Measurements from ENCODE around the gene NDUFA6. TPM values are rescaled to one million over a fixed set of nuclear protein-coding genes. Genes with fewer than 3 reads are reported as not detected.

Gene NDUFA6
- polyA plus RNA-seq, 3 donors: 42.9 to 167 (median 138) TPM

DNA sequence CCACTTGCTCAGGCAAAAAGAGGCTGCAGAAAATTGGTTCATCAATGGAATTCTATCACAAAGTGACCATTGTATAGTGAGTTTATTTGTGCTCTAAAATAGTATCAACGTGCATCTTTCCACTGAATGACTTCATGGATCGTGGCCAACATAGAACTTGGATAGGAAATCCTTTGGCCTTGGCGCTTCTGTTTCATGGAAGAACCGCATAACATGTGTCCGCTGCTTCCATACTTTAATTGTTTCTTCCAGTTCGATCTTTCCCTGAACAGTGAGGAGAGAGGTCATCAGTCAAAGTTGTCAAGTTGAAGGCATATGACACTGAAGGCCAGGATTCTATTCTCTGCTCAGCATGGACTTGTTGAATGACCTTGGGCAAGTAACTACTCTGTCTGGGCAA is 4.5 kb downstream of the NDUFA6 start:
- peaks cover 0 to 2% (median 0%) of the 10 kb centered on the region in 7 donors for H3K9me3 Mint-ChIP-seq
- no peak overlapping the region for H3K4me3 ChIP-seq (replicated peaks in 1 of 3; ENCODE audit: low read depth in 2 of 3, low read length in 3 of 3)
- H3K4me1 Mint-ChIP-seq: peaks cover 23% of the 10 kb centered on the region
- H3K27ac Mint-ChIP-seq: no peak overlapping the region
- 88% methylated on average over 1 of the region's 6 CpGs for WGBS (ENCODE audit: insufficient coverage)
- TF ChIP-seq, protein P1, sequence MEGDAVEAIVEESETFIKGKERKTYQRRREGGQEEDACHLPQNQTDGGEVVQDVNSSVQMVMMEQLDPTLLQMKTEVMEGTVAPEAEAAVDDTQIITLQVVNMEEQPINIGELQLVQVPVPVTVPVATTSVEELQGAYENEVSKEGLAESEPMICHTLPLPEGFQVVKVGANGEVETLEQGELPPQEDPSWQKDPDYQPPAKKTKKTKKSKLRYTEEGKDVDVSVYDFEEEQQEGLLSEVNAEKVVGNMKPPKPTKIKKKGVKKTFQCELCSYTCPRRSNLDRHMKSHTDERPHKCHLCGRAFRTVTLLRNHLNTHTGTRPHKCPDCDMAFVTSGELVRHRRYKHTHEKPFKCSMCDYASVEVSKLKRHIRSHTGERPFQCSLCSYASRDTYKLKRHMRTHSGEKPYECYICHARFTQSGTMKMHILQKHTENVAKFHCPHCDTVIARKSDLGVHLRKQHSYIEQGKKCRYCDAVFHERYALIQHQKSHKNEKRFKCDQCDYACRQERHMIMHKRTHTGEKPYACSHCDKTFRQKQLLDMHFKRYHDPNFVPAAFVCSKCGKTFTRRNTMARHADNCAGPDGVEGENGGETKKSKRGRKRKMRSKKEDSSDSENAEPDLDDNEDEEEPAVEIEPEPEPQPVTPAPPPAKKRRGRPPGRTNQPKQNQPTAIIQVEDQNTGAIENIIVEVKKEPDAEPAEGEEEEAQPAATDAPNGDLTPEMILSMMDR (IDR thresholded peaks at IDR 0.05): no peak
- H4K20me1 ChIP-seq (ENCODE audit: insufficient read depth, low read length): peaks cover 25% of the 10 kb centered on the region
- H3K27me3 ChIP-seq (ENCODE audit: control insufficient read depth in 2 of 2, insufficient read depth in 2 of 2, low read length in 2 of 2): no peaks in the 10 kb centered on the region
- peaks cover 39 to 65% of the 10 kb centered on the region in 2 donors for H3K36me3 ChIP-seq (replicated peaks in 1 of 2; ENCODE audit: control insufficient read depth in 1 of 2, insufficient read depth in 2 of 2, low read length in 2 of 2)
- H3K9me3 ChIP-seq (replicated peaks in 1 of 2; ENCODE audit: control insufficient read depth in 1 of 2, insufficient read depth in 1 of 2, low read length in 2 of 2): no peaks in the 10 kb centered on the region
- intact Hi-C loops (cut with micrococcal nuclease): no loop called here
- H2AFZ ChIP-seq (ENCODE audit: insufficient read depth, low read depth, low read length, poor library complexity, severe bottlenecking): no peak overlapping the region
- no peak for DNase-seq
- no peak overlapping the region for H3K4me3 Mint-ChIP-seq
- no peak overlapping the region for H3K9ac ChIP-seq (ENCODE audit: insufficient read depth, low read length, poor library complexity, severe bottlenecking)
- H3K36me3 Mint-ChIP-seq: peaks cover 53 to 60% of the 10 kb centered on the region in 2 donors
- peaks cover 9 to 26% of the 10 kb centered on the region in 2 donors for H3K4me1 ChIP-seq (ENCODE audit: control insufficient read depth in 1 of 2, insufficient read depth in 2 of 2, low read length in 2 of 2)
- H3K79me2 ChIP-seq (ENCODE audit: insufficient read depth, low read length): peaks cover 67% of the 10 kb centered on the region
- peak overlapping the region in 1 of 2 donors; percentile 48 for H3K27ac ChIP-seq (ENCODE audit: low read depth in 1 of 2, low read length in 2 of 2)
- no peaks in the 10 kb centered on the region for H3K27me3 Mint-ChIP-seq (ENCODE audit: low read depth in 3 of 3)
- no peak overlapping the region for H3K4me2 ChIP-seq (replicated peaks; ENCODE audit: extremely low read depth, low read length, poor library complexity, severe bottlenecking)

DNA sequence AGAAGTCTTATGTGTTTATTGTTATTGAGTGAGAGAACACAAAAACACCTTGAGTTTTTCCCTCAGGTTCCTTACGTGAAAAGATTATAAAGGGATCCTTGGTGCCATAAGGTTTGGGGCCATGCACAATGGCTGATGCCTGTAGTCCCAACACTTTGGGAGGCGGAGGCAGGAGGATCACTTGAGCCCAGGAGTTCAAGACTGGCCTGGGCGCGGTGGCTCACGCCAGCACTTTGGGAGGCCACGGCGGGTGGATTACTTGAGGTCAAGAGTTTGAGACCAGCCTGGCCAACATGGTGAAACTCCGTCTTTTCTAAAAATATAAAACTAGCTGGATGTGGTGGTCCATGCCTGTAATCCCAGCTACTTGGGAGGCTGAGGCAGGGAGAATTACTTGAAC is 5.7 kb downstream of the NDUFA6 start:
- H3K9me3 Mint-ChIP-seq: peaks cover 0 to 2% (median 0%) of the 10 kb centered on the region in 7 donors
- H3K4me3 Mint-ChIP-seq: no peak overlapping the region
- no peak for DNase-seq
- H3K4me1 ChIP-seq (ENCODE audit: control insufficient read depth in 1 of 2, insufficient read depth in 2 of 2, low read length in 2 of 2): peaks cover 15 to 29% of the 10 kb centered on the region in 2 donors
- no peak overlapping the region for H3K9ac ChIP-seq (ENCODE audit: insufficient read depth, low read length, poor library complexity, severe bottlenecking)
- H4K20me1 ChIP-seq (ENCODE audit: insufficient read depth, low read length): peaks cover 25% of the 10 kb centered on the region
- H3K4me1 Mint-ChIP-seq: peaks cover 28% of the 10 kb centered on the region
- intact Hi-C loops (cut with micrococcal nuclease): no loop called here
- H3K36me3 ChIP-seq (replicated peaks in 1 of 2; ENCODE audit: control insufficient read depth in 1 of 2, insufficient read depth in 2 of 2, low read length in 2 of 2): peaks cover 39 to 65% of the 10 kb centered on the region in 2 donors
- no peak overlapping the region for H3K27ac ChIP-seq (ENCODE audit: low read depth in 1 of 2, low read length in 2 of 2)
- no peaks in the 10 kb centered on the region for H3K27me3 Mint-ChIP-seq (ENCODE audit: low read depth in 3 of 3)
- H3K4me2 ChIP-seq (replicated peaks; ENCODE audit: extremely low read depth, low read length, poor library complexity, severe bottlenecking): no peak overlapping the region
- H3K9me3 ChIP-seq (replicated peaks in 1 of 2; ENCODE audit: control insufficient read depth in 1 of 2, insufficient read depth in 1 of 2, low read length in 2 of 2): no peaks in the 10 kb centered on the region
- no peak overlapping the region for H2AFZ ChIP-seq (ENCODE audit: insufficient read depth, low read depth, low read length, poor library complexity, severe bottlenecking)
- H3K27me3 ChIP-seq (ENCODE audit: control insufficient read depth in 2 of 2, insufficient read depth in 2 of 2, low read length in 2 of 2): no peaks in the 10 kb centered on the region
- TF ChIP-seq, protein P1 (IDR thresholded peaks at IDR 0.05): no peak
- peaks cover 79% of the 10 kb centered on the region for H3K79me2 ChIP-seq (ENCODE audit: insufficient read depth, low read length)
- peak overlapping the region in 2 of 7 donors; percentile 60 to 63 for H3K27ac Mint-ChIP-seq
- WGBS (ENCODE audit: insufficient coverage): 100% methylated on average over 2 of the region's 8 CpGs
- H3K36me3 Mint-ChIP-seq: peaks cover 53 to 60% of the 10 kb centered on the region in 2 donors
- no peak overlapping the region for H3K4me3 ChIP-seq (replicated peaks in 1 of 3; ENCODE audit: low read depth in 2 of 3, low read length in 3 of 3)
